ENCODE data around the gene CPNE2. TPM values are rescaled to one million over a fixed set of nuclear protein-coding genes. Genes with fewer than 3 reads are reported as not detected.
"Not testable (repeated sequence)": the region's sequence is repeated elsewhere in the genome, so short reads cannot be mapped to it uniquely, and the experiment has no call there.

The CPNE2 gene
- total and polyA plus RNA-seq, 3 donors from 2014 or later = 18.3 to 51.8 (median 25.2) TPM

- no peaks in the 10 kb centered on the region for H3K36me3 ChIP-seq (ENCODE audit: low read depth, missing control alignments)
- no peak for TF ChIP-seq CTCF (IDR thresholded peaks at IDR 0.05)
- TF ChIP-seq POLR2A (IDR thresholded peaks at IDR 0.05) = peak; percentile 61
- intact Hi-C loops (cut with DNase I; ENCODE audit: low total_unique reads) = no loop called here
- H3K27me3 ChIP-seq = no peaks in the 10 kb centered on the region
- 0% methylated on average over 46 to 62 of the region's 64 CpGs for WGBS, 2 donors
- no peaks in the 10 kb centered on the region for H3K9me3 ChIP-seq
- H3K4me3 ChIP-seq = peak within 1 kb of the TSS; percentile 74 to 97
- peak; percentile 99 for DNase-seq
- H3K27ac ChIP-seq = peak within 1 kb of the TSS; percentile 88 to 93
- H3K4me1 ChIP-seq = peaks cover 23% of the 10 kb centered on the region
Observed at GRCh38 chr16:57185945-57186871, 93.8 kb downstream of the CPNE2 start, which contains the start of the genes PSME3IP1 and RSPRY1. TSS of gene PSME3IP1 (minus strand) at chr16:57186039. CDS start at chr16:57173854, 12,185 bp downstream. TSS of gene RSPRY1 (plus strand) at chr16:57186329. CDS start at chr16:57204659, 18,330 bp downstream.

- H3K9me3 ChIP-seq = no peaks in the 10 kb centered on the region
- peaks cover 23% of the 10 kb centered on the region for H3K4me1 ChIP-seq
- 1 to 3% methylated on average over 28 of the region's 28 CpGs for WGBS, 2 donors
Observed at GRCh38 chr16:57186872-57187854, 94.8 kb downstream of the CPNE2 start.

GRCh38 chr16:57187902-57188710 is 95.7 kb downstream of the CPNE2 start:
- 57 to 66% methylated on average over 18 of the region's 18 CpGs for WGBS, 2 donors
- intact Hi-C loops (cut with DNase I; ENCODE audit: low total_unique reads); H3K27me3 ChIP-seq; H3K9me3 ChIP-seq; H3K36me3 ChIP-seq (ENCODE audit: low read depth, missing control alignments); DNase-seq: not testable (repeated sequence)
- peak overlapping the region in 1 of 2 donors; percentile 97 for H3K4me3 ChIP-seq
- peak overlapping the region; percentile 87 to 92 for H3K27ac ChIP-seq
- peaks cover 23% of the 10 kb centered on the region for H3K4me1 ChIP-seq

More at GRCh38 chr16:57186872-57187854, 94.8 kb downstream of the CPNE2 start:
- DNase-seq = peak; percentile 51
- peak overlapping the region; percentile 74 to 97 for H3K4me3 ChIP-seq
- TF ChIP-seq POLR2A (IDR thresholded peaks at IDR 0.05) (no peak), CTCF (IDR thresholded peaks at IDR 0.05) (no peak)
- H3K36me3 ChIP-seq (ENCODE audit: low read depth, missing control alignments) = no peaks in the 10 kb centered on the region
- H3K27me3 ChIP-seq = no peaks in the 10 kb centered on the region
- intact Hi-C loops (cut with DNase I; ENCODE audit: low total_unique reads) = no loop called here
- H3K27ac ChIP-seq = peak overlapping the region; percentile 87 to 92

- no peak overlapping the region for H3K4me3 ChIP-seq
- 77 to 81% methylated on average over 9 of the region's 9 CpGs for WGBS, 2 donors
- H3K27ac ChIP-seq = no peak overlapping the region
- no peak for DNase-seq
- TF ChIP-seq POLR2A (IDR thresholded peaks at IDR 0.05) = no peak
- no peak for TF ChIP-seq CTCF (IDR thresholded peaks at IDR 0.05)
- H3K9me3 ChIP-seq = no peaks in the 10 kb centered on the region
- no peaks in the 10 kb centered on the region for H3K27me3 ChIP-seq
- no peaks in the 10 kb centered on the region for H3K36me3 ChIP-seq (ENCODE audit: low read depth, missing control alignments)
- H3K4me1 ChIP-seq = peaks cover 23% of the 10 kb centered on the region
- intact Hi-C loops (cut with DNase I; ENCODE audit: low total_unique reads) = no loop called here
Observed at GRCh38 chr16:57188711-57189002, 96.3 kb downstream of the CPNE2 start.

- H3K27me3 ChIP-seq; H3K36me3 ChIP-seq (ENCODE audit: low read depth, missing control alignments); DNase-seq; H3K9me3 ChIP-seq; H3K4me3 ChIP-seq; intact Hi-C loops (cut with DNase I; ENCODE audit: low total_unique reads); H3K27ac ChIP-seq: not testable (repeated sequence)
- 84 to 93% methylated on average over 4 of the region's 4 CpGs for WGBS, 2 donors
- peaks cover 20% of the 10 kb centered on the region for H3K4me1 ChIP-seq
Observed at GRCh38 chr16:57189527-57189926, 97.1 kb downstream of the CPNE2 start.

Measured in testis (tissue), 3 donors.